ENCODE results near the gene SUN3.
A peak's percentile ranks its signal among the peaks of the same experiment; 100 is the strongest.
"Not testable (repeated sequence)": the region's sequence is repeated elsewhere in the genome, so short reads cannot be mapped to it uniquely, and the experiment has no call there.

Gene SUN3

GRCh38 chr7:47982610-47983009 lies 46.3 kb downstream of the SUN3 start:
- no peaks in the 10 kb centered on the region for H3K9me3 ChIP-seq
- in situ Hi-C loops (cut with MboI; ENCODE audit: low sequenced_read_pairs) = loop anchor here (25.0 kb wide), 2 partner anchors 105 to 280 kb away; partner anchors contain the start of gene UPP1
- peaks cover 7% of the 10 kb centered on the region for H3K36me3 ChIP-seq (replicated peaks)
- DNase-seq (ENCODE audit: low spot score in 2 of 2) = no peak
- peaks cover 23% of the 10 kb centered on the region for H3K4me1 ChIP-seq
- H3K4me3 ChIP-seq = no peak overlapping the region
- H3K27me3 ChIP-seq (ENCODE audit: low read depth) = no peaks in the 10 kb centered on the region

- H3K27me3 ChIP-seq (ENCODE audit: low read depth); H3K4me3 ChIP-seq; DNase-seq (ENCODE audit: low spot score in 2 of 2); H3K9me3 ChIP-seq: not testable (repeated sequence)
- Histone ChIP-seq H3K4me1 (peaks cover 23% of the 10 kb centered on the region), H3K36me3 (replicated peaks) (peaks cover 27% of the 10 kb centered on the region)
- in situ Hi-C loops (cut with MboI; ENCODE audit: low sequenced_read_pairs) = loop anchor here (25.0 kb wide), 2 partner anchors 107 to 282 kb away; partner anchors contain the start of gene UPP1
Measured at GRCh38 chr7:47980648-47981047, 48.3 kb downstream of the SUN3 start.

GRCh38 chr7:47979832-47980181 lies 49.1 kb downstream of the SUN3 start:
- peaks cover 23% of the 10 kb centered on the region for H3K4me1 ChIP-seq
- peaks cover 33% of the 10 kb centered on the region for H3K36me3 ChIP-seq (replicated peaks)
- no peaks in the 10 kb centered on the region for H3K27me3 ChIP-seq (ENCODE audit: low read depth)
- H3K4me3 ChIP-seq = peak overlapping the region; percentile 60
- DNase-seq (ENCODE audit: low spot score in 2 of 2) = no peak
- in situ Hi-C loops (cut with MboI; ENCODE audit: low sequenced_read_pairs) = loop anchor here (25.0 kb wide), 2 partner anchors 107 to 282 kb away; partner anchors contain the start of gene UPP1
- no peaks in the 10 kb centered on the region for H3K9me3 ChIP-seq

GRCh38 chr7:47979145-47979831 lies 49.6 kb downstream of the SUN3 start, which contains the start of gene HUS1:
Gene HUS1, minus strand, starts transcription at chr7:47979615. Its CDS starts 96 bp downstream, at chr7:47979519.
- H3K27me3 ChIP-seq (ENCODE audit: low read depth) = no peaks in the 10 kb centered on the region
- H3K4me3 ChIP-seq = peak within 1 kb of the TSS; percentile 60
- in situ Hi-C loops (cut with MboI; ENCODE audit: low sequenced_read_pairs) = loop anchor here (25.0 kb wide), 2 partner anchors 108 to 283 kb away; partner anchors contain the start of gene UPP1
- H3K9me3 ChIP-seq = no peaks in the 10 kb centered on the region
- peak; percentile 78 to 94 for DNase-seq (ENCODE audit: low spot score in 2 of 2)
- H3K4me1 ChIP-seq = peaks cover 23% of the 10 kb centered on the region
- peaks cover 38% of the 10 kb centered on the region for H3K36me3 ChIP-seq (replicated peaks)

GRCh38 chr7:47978790-47979144 lies 50.1 kb downstream of the SUN3 start:
- in situ Hi-C loops (cut with MboI; ENCODE audit: low sequenced_read_pairs) = loop anchor here (25.0 kb wide), 2 partner anchors 109 to 284 kb away; partner anchors contain the start of gene UPP1
- Histone ChIP-seq H3K9me3 (no peaks in the 10 kb centered on the region), H3K36me3 (replicated peaks) (peaks cover 43% of the 10 kb centered on the region), H3K4me1 (peaks cover 23% of the 10 kb centered on the region), H3K4me3 (peak overlapping the region; percentile 60), H3K27me3 (ENCODE audit: low read depth) (no peaks in the 10 kb centered on the region)
- no peak for DNase-seq (ENCODE audit: low spot score in 2 of 2)

- Histone ChIP-seq H3K9me3 (no peaks in the 10 kb centered on the region), H3K36me3 (replicated peaks) (peaks cover 66% of the 10 kb centered on the region), H3K4me1 (peaks cover 9% of the 10 kb centered on the region), H3K27me3 (ENCODE audit: low read depth) (no peaks in the 10 kb centered on the region), H3K4me3 (no peak overlapping the region)
- DNase-seq (ENCODE audit: low spot score in 2 of 2) = no peak
- in situ Hi-C loops (cut with MboI; ENCODE audit: low sequenced_read_pairs) = no loop called here
Measured at GRCh38 chr7:47973739-47974138, 55.2 kb downstream of the SUN3 start.

GRCh38 chr7:47970761-47971160 lies 58.1 kb downstream of the SUN3 start:
- Histone ChIP-seq H3K4me3 (no peak overlapping the region), H3K36me3 (replicated peaks) (peaks cover 70% of the 10 kb centered on the region), H3K9me3 (no peaks in the 10 kb centered on the region), H3K27me3 (ENCODE audit: low read depth) (no peaks in the 10 kb centered on the region), H3K4me1 (no peaks in the 10 kb centered on the region)
- in situ Hi-C loops (cut with MboI; ENCODE audit: low sequenced_read_pairs) = no loop called here
- DNase-seq (ENCODE audit: low spot score in 2 of 2) = no peak

GRCh38 chr7:47968847-47969774 lies 59.8 kb downstream of the SUN3 start:
- peak; percentile 67 to 90 for DNase-seq (ENCODE audit: low spot score in 2 of 2)
- H3K9me3 ChIP-seq = no peaks in the 10 kb centered on the region
- H3K36me3 ChIP-seq (replicated peaks) = peaks cover 70% of the 10 kb centered on the region
- H3K27me3 ChIP-seq (ENCODE audit: low read depth) = no peaks in the 10 kb centered on the region
- H3K4me3 ChIP-seq = no peak overlapping the region
- H3K4me1 ChIP-seq = no peaks in the 10 kb centered on the region
- in situ Hi-C loops (cut with MboI; ENCODE audit: low sequenced_read_pairs) = no loop called here

- Histone ChIP-seq H3K4me1 (no peaks in the 10 kb centered on the region), H3K9me3 (no peaks in the 10 kb centered on the region), H3K36me3 (replicated peaks) (peaks cover 64% of the 10 kb centered on the region), H3K27me3 (ENCODE audit: low read depth) (no peaks in the 10 kb centered on the region), H3K4me3 (no peak overlapping the region)
- in situ Hi-C loops (cut with MboI; ENCODE audit: low sequenced_read_pairs) = no loop called here
- no peak for DNase-seq (ENCODE audit: low spot score in 2 of 2)
Measured at GRCh38 chr7:47967708-47968107, 61.2 kb downstream of the SUN3 start.

GRCh38 chr7:47967123-47967522 lies 61.8 kb downstream of the SUN3 start:
- in situ Hi-C loops (cut with MboI; ENCODE audit: low sequenced_read_pairs) = no loop called here
- Histone ChIP-seq H3K36me3 (replicated peaks) (peaks cover 60% of the 10 kb centered on the region), H3K27me3 (ENCODE audit: low read depth) (no peaks in the 10 kb centered on the region), H3K9me3 (no peaks in the 10 kb centered on the region), H3K4me1 (no peaks in the 10 kb centered on the region), H3K4me3 (no peak overlapping the region)
- DNase-seq (ENCODE audit: low spot score in 2 of 2) = no peak

- Histone ChIP-seq H3K4me3 (no peak overlapping the region), H3K27me3 (ENCODE audit: low read depth) (no peaks in the 10 kb centered on the region), H3K9me3 (no peaks in the 10 kb centered on the region), H3K36me3 (replicated peaks) (peaks cover 68% of the 10 kb centered on the region), H3K4me1 (no peaks in the 10 kb centered on the region)
- DNase-seq (ENCODE audit: low spot score in 2 of 2) = no peak
- in situ Hi-C loops (cut with MboI; ENCODE audit: low sequenced_read_pairs) = no loop called here
Measured at GRCh38 chr7:47965456-47965855, 63.5 kb downstream of the SUN3 start.

- no peak overlapping the region for H3K4me3 ChIP-seq
- H3K9me3 ChIP-seq = no peaks in the 10 kb centered on the region
- H3K36me3 ChIP-seq (replicated peaks) = peaks cover 58% of the 10 kb centered on the region
- no peaks in the 10 kb centered on the region for H3K4me1 ChIP-seq
- no peak for DNase-seq (ENCODE audit: low spot score in 2 of 2)
- H3K27me3 ChIP-seq (ENCODE audit: low read depth) = no peaks in the 10 kb centered on the region
- in situ Hi-C loops (cut with MboI; ENCODE audit: low sequenced_read_pairs) = no loop called here
Measured at GRCh38 chr7:47962262-47962661, 66.6 kb downstream of the SUN3 start.

- Histone ChIP-seq H3K4me3 (no peak overlapping the region), H3K36me3 (replicated peaks) (peaks cover 38% of the 10 kb centered on the region), H3K27me3 (ENCODE audit: low read depth) (no peaks in the 10 kb centered on the region), H3K9me3 (no peaks in the 10 kb centered on the region), H3K4me1 (no peaks in the 10 kb centered on the region)
- in situ Hi-C loops (cut with MboI; ENCODE audit: low sequenced_read_pairs) = no loop called here
- no peak for DNase-seq (ENCODE audit: low spot score in 2 of 2)
Measured at GRCh38 chr7:47957156-47957555, 71.8 kb downstream of the SUN3 start.

GRCh38 chr7:47956220-47956619 lies 72.7 kb downstream of the SUN3 start:
- H3K27me3 ChIP-seq (ENCODE audit: low read depth) = no peaks in the 10 kb centered on the region
- no peaks in the 10 kb centered on the region for H3K4me1 ChIP-seq
- H3K4me3 ChIP-seq = no peak overlapping the region
- peaks cover 31% of the 10 kb centered on the region for H3K36me3 ChIP-seq (replicated peaks)
- H3K9me3 ChIP-seq = no peaks in the 10 kb centered on the region
- in situ Hi-C loops (cut with MboI; ENCODE audit: low sequenced_read_pairs) = no loop called here
- no peak for DNase-seq (ENCODE audit: low spot score in 2 of 2)
